Upper lobe of left lung (tissue), 4 donors: ENCODE data around the gene NAALADL1.

Experiments used
- CTCF ChIP-seq, 6 experiments: fragments of 450-650 bp in 4 of 6; fragments of 200-600 bp in 2 of 6; sonication (generic) in 2 of 6; IDR thresholded peaks; one replicate each; pipeline ENCODE4 v1.5.1; 2016 to 2019; ENCODE audit warnings: antibody characterized with exemption in 6 of 6
- EP300 ChIP-seq, 4 donors: sonication (generic); formaldehyde crosslinking; IDR thresholded peaks; one replicate each; pipeline ENCODE4 v1.5.1; 2017; ENCODE audit warnings: antibody characterized with exemption in 4 of 4, control low read depth in 2 of 4
- POLR2A ChIP-seq, 4 donors: fragments of 450-650 bp; IDR thresholded peaks; one replicate each; pipeline ENCODE4 v1.5.1; 2016 to 2017; ENCODE audit warnings: antibody characterized with exemption in 4 of 4, mild to moderate bottlenecking in 2 of 4

GRCh38 chr11:65058012-65058411 is 341 bp downstream of the NAALADL1 start:
- TF ChIP-seq CTCF (IDR thresholded peaks at IDR 0.05), result no peak
- no peak for TF ChIP-seq EP300 (IDR thresholded peaks at IDR 0.05)
- no peak for TF ChIP-seq POLR2A (IDR thresholded peaks at IDR 0.05)
